ENCODE data around the gene SCN2B. TPM values are rescaled to one million over a fixed set of nuclear protein-coding genes. Genes with fewer than 3 reads are reported as not detected.
A peak's percentile ranks its signal among the peaks of the same experiment; 100 is the strongest.

Gene SCN2B
- total RNA-seq, 2 experiments from 2014 or later, result not detected

- intact Hi-C loops (cut with micrococcal nuclease), result no loop called here
- Mint-ChIP-seq H3K36me3 (no peaks in the 10 kb centered on the region), H3K27ac (peak overlapping the region; percentile 1), H3K4me1 (ENCODE audit: low read depth) (no peaks in the 10 kb centered on the region), H3K27me3 (peaks cover 14% of the 10 kb centered on the region), H3K9me3 (no peaks in the 10 kb centered on the region), H3K4me3 (no peak overlapping the region)
- POLR2A ChIA-PET, result no interaction called here
- CTCF ChIA-PET, result no interaction called here
- DNase-seq, result no peak
Observed at GRCh38 chr11:118132385-118133151, 43.9 kb downstream of the SCN2B start.

- no peak for DNase-seq
- peaks cover 2% of the 10 kb centered on the region for H3K4me1 Mint-ChIP-seq (ENCODE audit: low read depth)
- H3K36me3 Mint-ChIP-seq, result no peaks in the 10 kb centered on the region
- intact Hi-C loops (cut with micrococcal nuclease), result no loop called here
- ChIA-PET POLR2A (no interaction called here), CTCF (no interaction called here)
- H3K27ac Mint-ChIP-seq, result no peak overlapping the region
- H3K9me3 Mint-ChIP-seq, result no peaks in the 10 kb centered on the region
- H3K27me3 Mint-ChIP-seq, result peaks cover 11% of the 10 kb centered on the region
- H3K4me3 Mint-ChIP-seq, result no peak overlapping the region
Observed at GRCh38 chr11:118129471-118130172, 46.8 kb downstream of the SCN2B start.

- no peak overlapping the region for H3K27ac Mint-ChIP-seq
- DNase-seq, result no peak
- peaks cover 2% of the 10 kb centered on the region for H3K4me1 Mint-ChIP-seq (ENCODE audit: low read depth)
- no peak overlapping the region for H3K4me3 Mint-ChIP-seq
- ChIA-PET CTCF (no interaction called here), POLR2A (no interaction called here)
- H3K27me3 Mint-ChIP-seq, result peaks cover 8% of the 10 kb centered on the region
- no peaks in the 10 kb centered on the region for H3K9me3 Mint-ChIP-seq
- intact Hi-C loops (cut with micrococcal nuclease), result no loop called here
- no peaks in the 10 kb centered on the region for H3K36me3 Mint-ChIP-seq
Observed at GRCh38 chr11:118128721-118129470, 47.5 kb downstream of the SCN2B start.

- ChIA-PET CTCF (interaction anchor here (1.1 kb wide), 1 partner anchor 43 kb away, joined by 4 read pairs; no protein-coding TSS in a partner anchor), POLR2A (no interaction called here)
- no peak for DNase-seq
- Mint-ChIP-seq H3K27me3 (peaks cover 6% of the 10 kb centered on the region), H3K4me3 (no peak overlapping the region), H3K27ac (no peak overlapping the region), H3K9me3 (no peaks in the 10 kb centered on the region), H3K4me1 (ENCODE audit: low read depth) (peaks cover 2% of the 10 kb centered on the region), H3K36me3 (no peaks in the 10 kb centered on the region)
- intact Hi-C loops (cut with micrococcal nuclease), result no loop called here
Observed at GRCh38 chr11:118128310-118128709, 48.1 kb downstream of the SCN2B start.

GRCh38 chr11:118126082-118126838 is 50.2 kb downstream of the SCN2B start:
- H3K4me3 Mint-ChIP-seq, result no peak overlapping the region
- no peaks in the 10 kb centered on the region for H3K9me3 Mint-ChIP-seq
- no peak overlapping the region for H3K27ac Mint-ChIP-seq
- H3K27me3 Mint-ChIP-seq, result peaks cover 6% of the 10 kb centered on the region
- peaks cover 2% of the 10 kb centered on the region for H3K4me1 Mint-ChIP-seq (ENCODE audit: low read depth)
- intact Hi-C loops (cut with micrococcal nuclease), result no loop called here
- DNase-seq, result no peak
- POLR2A ChIA-PET, result no interaction called here
- CTCF ChIA-PET, result interaction anchor here (1.6 kb wide), 1 partner anchor 45 kb away, joined by 8 read pairs; no protein-coding TSS in a partner anchor
- H3K36me3 Mint-ChIP-seq, result no peaks in the 10 kb centered on the region

- no peak for DNase-seq
- no peak overlapping the region for H3K27ac Mint-ChIP-seq
- intact Hi-C loops (cut with micrococcal nuclease), result no loop called here
- ChIA-PET POLR2A (no interaction called here), CTCF (interaction anchor here (1.6 kb wide), 1 partner anchor 46 kb away, joined by 8 read pairs; no protein-coding TSS in a partner anchor)
- H3K9me3 Mint-ChIP-seq, result no peaks in the 10 kb centered on the region
- H3K36me3 Mint-ChIP-seq, result no peaks in the 10 kb centered on the region
- H3K4me1 Mint-ChIP-seq (ENCODE audit: low read depth), result peaks cover 2% of the 10 kb centered on the region
- no peak overlapping the region for H3K4me3 Mint-ChIP-seq
- peaks cover 6% of the 10 kb centered on the region for H3K27me3 Mint-ChIP-seq
Observed at GRCh38 chr11:118124929-118125535, 51.4 kb downstream of the SCN2B start.

- H3K27ac Mint-ChIP-seq, result no peak overlapping the region
- H3K9me3 Mint-ChIP-seq, result no peaks in the 10 kb centered on the region
- no peak overlapping the region for H3K4me3 Mint-ChIP-seq
- no peaks in the 10 kb centered on the region for H3K36me3 Mint-ChIP-seq
- peaks cover 2% of the 10 kb centered on the region for H3K27me3 Mint-ChIP-seq
- H3K4me1 Mint-ChIP-seq (ENCODE audit: low read depth), result no peaks in the 10 kb centered on the region
- CTCF ChIA-PET, result no interaction called here
- DNase-seq, result no peak
- POLR2A ChIA-PET, result no interaction called here
- intact Hi-C loops (cut with micrococcal nuclease), result no loop called here
Observed at GRCh38 chr11:118120793-118121192, 55.6 kb downstream of the SCN2B start.

GRCh38 chr11:118117790-118118601 is 58.4 kb downstream of the SCN2B start:
- Mint-ChIP-seq H3K9me3 (no peaks in the 10 kb centered on the region), H3K36me3 (no peaks in the 10 kb centered on the region), H3K4me1 (ENCODE audit: low read depth) (no peaks in the 10 kb centered on the region), H3K27ac (no peak overlapping the region), H3K4me3 (no peak overlapping the region), H3K27me3 (peaks cover 2% of the 10 kb centered on the region)
- intact Hi-C loops (cut with micrococcal nuclease), result no loop called here
- ChIA-PET CTCF (no interaction called here), POLR2A (no interaction called here)
- DNase-seq, result no peak

DNA sequence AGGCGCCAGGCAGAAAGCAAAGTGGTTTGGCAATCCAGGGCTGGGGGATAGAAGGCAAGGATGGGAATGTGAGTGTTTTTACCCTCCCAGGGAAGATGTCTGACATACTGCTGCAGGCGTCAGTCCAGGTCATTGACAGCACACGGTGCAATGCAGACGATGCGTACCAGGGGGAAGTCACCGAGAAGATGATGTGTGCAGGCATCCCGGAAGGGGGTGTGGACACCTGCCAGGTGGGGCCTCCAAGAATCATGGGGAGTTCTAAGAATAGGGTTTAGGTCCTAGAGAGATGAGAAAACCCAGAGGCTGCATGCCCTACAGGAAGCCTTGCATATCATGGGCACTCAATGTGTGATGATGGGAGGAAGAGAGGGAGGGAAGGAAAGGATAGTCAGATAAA is 61.4 kb downstream of the SCN2B start:
- ChIA-PET POLR2A (no interaction called here), CTCF (interaction anchor here (0.7 kb wide), 1 partner anchor 57 kb away, joined by 3 read pairs; no protein-coding TSS in a partner anchor)
- no peaks in the 10 kb centered on the region for H3K4me1 Mint-ChIP-seq (ENCODE audit: low read depth)
- H3K27me3 Mint-ChIP-seq, result peaks cover 2% of the 10 kb centered on the region
- no peak overlapping the region for H3K4me3 Mint-ChIP-seq
- H3K27ac Mint-ChIP-seq, result no peak overlapping the region
- no peaks in the 10 kb centered on the region for H3K36me3 Mint-ChIP-seq
- H3K9me3 Mint-ChIP-seq, result no peaks in the 10 kb centered on the region
- intact Hi-C loops (cut with micrococcal nuclease), result no loop called here
- DNase-seq, result no peak

DNA sequence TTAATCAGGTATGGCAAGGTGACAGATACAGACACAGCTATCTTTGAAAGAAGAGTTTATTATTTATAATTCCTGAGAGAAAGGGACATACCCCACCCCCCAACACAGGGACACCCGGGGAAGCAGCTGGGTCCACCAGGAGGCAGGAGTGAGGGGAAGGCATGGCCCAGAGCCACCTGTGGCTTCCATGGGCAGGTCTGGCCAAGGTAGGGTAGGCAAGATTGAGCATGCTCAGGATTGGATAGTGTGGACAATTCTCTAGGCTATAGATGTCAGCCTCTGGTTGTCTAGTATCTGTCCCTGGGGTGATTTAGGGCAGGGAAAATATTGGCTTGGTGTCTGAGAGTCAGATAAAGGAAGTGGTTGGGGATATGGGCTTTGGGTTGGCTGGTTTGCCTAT is 62.2 kb downstream of the SCN2B start:
- Mint-ChIP-seq H3K4me3 (no peak overlapping the region), H3K9me3 (no peaks in the 10 kb centered on the region), H3K27me3 (peaks cover 2% of the 10 kb centered on the region), H3K27ac (no peak overlapping the region), H3K36me3 (no peaks in the 10 kb centered on the region), H3K4me1 (ENCODE audit: low read depth) (no peaks in the 10 kb centered on the region)
- ChIA-PET CTCF (interaction anchor here (0.8 to 1.1 kb wide), 2 partner anchors 58 to 305 kb away, joined by 3 read pairs; no protein-coding TSS in a partner anchor), POLR2A (no interaction called here)
- no peak for DNase-seq
- intact Hi-C loops (cut with micrococcal nuclease), result no loop called here
